HFFc6 (cell line): ENCODE data around the gene LMBRD2. TPM values are rescaled to one million over a fixed set of nuclear protein-coding genes. Genes with fewer than 3 reads are reported as not detected.

Experiments
- DNase-seq: peaks from one replicate; pipeline ENCODE4 v3.0.0-alpha.2; 2018
- H3K27ac Mint-ChIP-seq: 2 replicates; pipeline ENCODE4 v1.8.0; 2020; ENCODE audit warnings: mild to moderate bottlenecking, mixed read lengths
- H3K27me3 Mint-ChIP-seq: 2 replicates; pipeline ENCODE4 v1.8.0; 2021; ENCODE audit warnings: mild to moderate bottlenecking, moderate library complexity, mixed read lengths; ENCODE audit not compliant: insufficient read depth
- H3K36me3 Mint-ChIP-seq: 2 replicates; pipeline ENCODE4 v1.8.0; 2021; ENCODE audit warnings: low read depth, mixed read lengths
- H3K4me1 Mint-ChIP-seq: 2 replicates; pipeline ENCODE4 v1.8.0; 2020; ENCODE audit warnings: low read depth, mixed read lengths
- H3K4me3 Mint-ChIP-seq: 2 replicates; pipeline ENCODE4 v1.8.0; 2020; ENCODE audit warnings: mild to moderate bottlenecking, moderate library complexity, mixed read lengths
- H3K9me3 Mint-ChIP-seq: 2 replicates; pipeline ENCODE4 v1.8.0; 2020; ENCODE audit warnings: mild to moderate bottlenecking, mixed read lengths
- CTCF ChIP-seq: fragments of 200-600 bp; sonication (generic); IDR thresholded peaks from 2 replicates; pipeline ENCODE4 v1.5.0; 2021; ENCODE audit warnings: antibody characterized with exemption, mild to moderate bottlenecking
- total RNA-seq, 6 experiments: library from RNA; stranded (reverse); fragmentation: NEBNext Ultra II Directional; extraction: Animal tissue kit (Norgen Biotek cat#: 25700); gene quantifications; 2 replicates in 1 of 6; 3 replicates in 5 of 6; pipeline ENCODE4 v1.2.3, GENCODE V29; 2021

LMBRD2 gene
- total RNA-seq, 6 experiments from 2014 or later, result 9.7 to 15.7 (median 12.7) TPM

GRCh38 chr5:36060420-36060887, 91.2 kb downstream of the LMBRD2 start:
- peak; percentile 73 for TF ChIP-seq CTCF
- H3K27me3 Mint-ChIP-seq, result peaks cover 8% of the 10 kb centered on the region
- H3K4me3 Mint-ChIP-seq, result peak overlapping the region; percentile 82
- no peaks in the 10 kb centered on the region for H3K9me3 Mint-ChIP-seq
- H3K36me3 Mint-ChIP-seq, result no peaks in the 10 kb centered on the region
- DNase-seq, result peak; percentile 70
- peaks cover 23% of the 10 kb centered on the region for H3K4me1 Mint-ChIP-seq
- H3K27ac Mint-ChIP-seq, result peak overlapping the region; percentile 82

GRCh38 chr5:36059571-36060419, 91.9 kb downstream of the LMBRD2 start:
- H3K36me3 Mint-ChIP-seq, result no peaks in the 10 kb centered on the region
- H3K27ac Mint-ChIP-seq, result peak overlapping the region; percentile 82
- DNase-seq, result peak; percentile 88
- no peaks in the 10 kb centered on the region for H3K9me3 Mint-ChIP-seq
- peaks cover 23% of the 10 kb centered on the region for H3K4me1 Mint-ChIP-seq
- H3K4me3 Mint-ChIP-seq, result peak overlapping the region; percentile 82
- TF ChIP-seq CTCF, result no peak
- peaks cover 8% of the 10 kb centered on the region for H3K27me3 Mint-ChIP-seq

- H3K36me3 Mint-ChIP-seq, result no peaks in the 10 kb centered on the region
- TF ChIP-seq CTCF, result no peak
- DNase-seq, result no peak
- peak overlapping the region; percentile 80; the same call in 1 of the 2 replicates for H3K27ac Mint-ChIP-seq
- H3K9me3 Mint-ChIP-seq, result no peaks in the 10 kb centered on the region
- H3K4me1 Mint-ChIP-seq, result peaks cover 23% of the 10 kb centered on the region
- H3K27me3 Mint-ChIP-seq, result peaks cover 2% of the 10 kb centered on the region; the same call in 1 of the 2 replicates
- no peak overlapping the region for H3K4me3 Mint-ChIP-seq
These were observed 92.9 kb downstream of the LMBRD2 start for GRCh38 chr5:36058776-36059175.

GRCh38 chr5:36057386-36057785, 94.3 kb downstream of the LMBRD2 start:
- H3K27me3 Mint-ChIP-seq, result peaks cover 7% of the 10 kb centered on the region; the same call in 1 of the 2 replicates
- H3K36me3 Mint-ChIP-seq, result no peaks in the 10 kb centered on the region
- TF ChIP-seq CTCF, result no peak
- H3K4me1 Mint-ChIP-seq, result peaks cover 28% of the 10 kb centered on the region
- DNase-seq, result no peak
- no peak overlapping the region for H3K4me3 Mint-ChIP-seq
- no peak overlapping the region for H3K27ac Mint-ChIP-seq
- H3K9me3 Mint-ChIP-seq, result no peaks in the 10 kb centered on the region

- DNase-seq, result no peak
- no peaks in the 10 kb centered on the region for H3K36me3 Mint-ChIP-seq
- peaks cover 9% of the 10 kb centered on the region for H3K27me3 Mint-ChIP-seq
- no peak overlapping the region for H3K27ac Mint-ChIP-seq
- H3K4me1 Mint-ChIP-seq, result peaks cover 31% of the 10 kb centered on the region
- H3K4me3 Mint-ChIP-seq, result no peak overlapping the region
- TF ChIP-seq CTCF, result no peak
- no peaks in the 10 kb centered on the region for H3K9me3 Mint-ChIP-seq
These were observed 95.3 kb downstream of the LMBRD2 start for GRCh38 chr5:36056422-36056821.
